Activated naive CD4-positive, alpha-beta T cell treated with anti-CD3 and anti-CD28 coated beads, Interleukin-2, amount 10 ng/mL, durations not matched to agents 7 days and 5 days (primary cell): ENCODE results near the gene IQCM.

Experiments used
- CTCF ChIA-PET: fragments of 350-600 bp; sonication (Branson Sonifier 250); formaldehyde crosslinking; loops from one replicate; lab custom pipeline; 2021; ENCODE audit warnings: antibody characterized with exemption; lab: Charles Lee
- DNase-seq: peaks from one replicate; pipeline ENCODE4 v3.0.0-alpha.2; 2020
- H3K27ac Mint-ChIP-seq: one replicate; pipeline ENCODE4 v1.8.0; 2021; ENCODE audit warnings: mild to moderate bottlenecking, moderate library complexity, mixed read lengths
- H3K27me3 Mint-ChIP-seq: one replicate; pipeline ENCODE4 v1.8.0; 2021; ENCODE audit warnings: mild to moderate bottlenecking, mixed read lengths
- H3K36me3 Mint-ChIP-seq: one replicate; pipeline ENCODE4 v1.8.0; 2021; ENCODE audit warnings: mixed read lengths
- H3K4me1 Mint-ChIP-seq: one replicate; pipeline ENCODE4 v1.8.0; 2021; ENCODE audit warnings: mixed read lengths
- H3K4me3 Mint-ChIP-seq: one replicate; pipeline ENCODE4 v1.8.0; 2021; ENCODE audit warnings: mild to moderate bottlenecking, moderate library complexity, mixed read lengths
- H3K9me3 Mint-ChIP-seq: one replicate; pipeline ENCODE4 v1.8.0; 2021; ENCODE audit warnings: mixed read lengths

Gene IQCM

GRCh38 chr4:149815743-149816142, at the start of gene IQCM:
Gene IQCM (minus strand): TSS chr4:149815843. CDS start chr4:149742691, 73,152 bp downstream.
- DNase-seq: no peak
- Mint-ChIP-seq H3K27ac (no peak within 1 kb of the TSS), H3K4me1 (no peaks in the 10 kb centered on the region), H3K27me3 (no peaks in the 10 kb centered on the region), H3K36me3 (no peaks in the 10 kb centered on the region), H3K4me3 (no peak within 1 kb of the TSS), H3K9me3 (no peaks in the 10 kb centered on the region)
- CTCF ChIA-PET: no interaction called here

- Mint-ChIP-seq H3K36me3 (no peaks in the 10 kb centered on the region), H3K9me3 (no peaks in the 10 kb centered on the region), H3K4me1 (no peaks in the 10 kb centered on the region), H3K27ac (no peak overlapping the region), H3K27me3 (no peaks in the 10 kb centered on the region), H3K4me3 (no peak overlapping the region)
- CTCF ChIA-PET: no interaction called here
- DNase-seq: no peak
Observed at GRCh38 chr4:149857446-149857845, 41.8 kb upstream of the IQCM start.

- Mint-ChIP-seq H3K4me1 (no peaks in the 10 kb centered on the region), H3K9me3 (no peaks in the 10 kb centered on the region), H3K27ac (no peak overlapping the region), H3K36me3 (no peaks in the 10 kb centered on the region), H3K4me3 (no peak overlapping the region), H3K27me3 (no peaks in the 10 kb centered on the region)
- DNase-seq: no peak
- CTCF ChIA-PET: no interaction called here
Observed at GRCh38 chr4:149845743-149846142, 30.1 kb upstream of the IQCM start.

GRCh38 chr4:149841686-149842085, 26.0 kb upstream of the IQCM start:
- Mint-ChIP-seq H3K27me3 (no peaks in the 10 kb centered on the region), H3K36me3 (no peaks in the 10 kb centered on the region), H3K4me3 (no peak overlapping the region), H3K9me3 (no peaks in the 10 kb centered on the region), H3K4me1 (no peaks in the 10 kb centered on the region), H3K27ac (no peak overlapping the region)
- CTCF ChIA-PET: no interaction called here
- no peak for DNase-seq

GRCh38 chr4:149838036-149838435, 22.4 kb upstream of the IQCM start:
- no peak for DNase-seq
- H3K27me3 Mint-ChIP-seq: no peaks in the 10 kb centered on the region
- H3K9me3 Mint-ChIP-seq: peaks cover 2% of the 10 kb centered on the region
- H3K4me3 Mint-ChIP-seq: no peak overlapping the region
- H3K4me1 Mint-ChIP-seq: no peaks in the 10 kb centered on the region
- no peaks in the 10 kb centered on the region for H3K36me3 Mint-ChIP-seq
- no peak overlapping the region for H3K27ac Mint-ChIP-seq
- CTCF ChIA-PET: no interaction called here

- Mint-ChIP-seq H3K27me3 (no peaks in the 10 kb centered on the region), H3K4me3 (no peak overlapping the region), H3K27ac (no peak overlapping the region), H3K36me3 (no peaks in the 10 kb centered on the region), H3K9me3 (peaks cover 2% of the 10 kb centered on the region), H3K4me1 (no peaks in the 10 kb centered on the region)
- CTCF ChIA-PET: no interaction called here
- no peak for DNase-seq
Observed at GRCh38 chr4:149836546-149836945, 20.9 kb upstream of the IQCM start.

- CTCF ChIA-PET: no interaction called here
- no peaks in the 10 kb centered on the region for H3K4me1 Mint-ChIP-seq
Observed at GRCh38 chr4:149835280-149835679, 19.6 kb upstream of the IQCM start.

GRCh38 chr4:149831656-149832208, 16.1 kb upstream of the IQCM start:
- CTCF ChIA-PET: no interaction called here
- no peak for DNase-seq
- H3K27me3 Mint-ChIP-seq: no peaks in the 10 kb centered on the region
- peaks cover 2% of the 10 kb centered on the region for H3K9me3 Mint-ChIP-seq
- no peak overlapping the region for H3K27ac Mint-ChIP-seq
- H3K4me3 Mint-ChIP-seq: no peak overlapping the region
- no peaks in the 10 kb centered on the region for H3K4me1 Mint-ChIP-seq
- H3K36me3 Mint-ChIP-seq: no peaks in the 10 kb centered on the region

More at GRCh38 chr4:149835280-149835679, 19.6 kb upstream of the IQCM start:
- no peaks in the 10 kb centered on the region for H3K36me3 Mint-ChIP-seq
- peaks cover 2% of the 10 kb centered on the region for H3K9me3 Mint-ChIP-seq
- H3K4me3 Mint-ChIP-seq: no peak overlapping the region
- H3K27me3 Mint-ChIP-seq: no peaks in the 10 kb centered on the region
- H3K27ac Mint-ChIP-seq: no peak overlapping the region
- DNase-seq: no peak

- H3K9me3 Mint-ChIP-seq: peaks cover 2% of the 10 kb centered on the region
- H3K4me3 Mint-ChIP-seq: no peak overlapping the region
- no peaks in the 10 kb centered on the region for H3K27me3 Mint-ChIP-seq
- CTCF ChIA-PET: no interaction called here
- H3K4me1 Mint-ChIP-seq: no peaks in the 10 kb centered on the region
- no peak for DNase-seq
- no peak overlapping the region for H3K27ac Mint-ChIP-seq
- H3K36me3 Mint-ChIP-seq: no peaks in the 10 kb centered on the region
Observed at GRCh38 chr4:149830823-149831222, 15.2 kb upstream of the IQCM start.

GRCh38 chr4:149825336-149825735, 9.7 kb upstream of the IQCM start:
- Mint-ChIP-seq H3K27me3 (no peaks in the 10 kb centered on the region), H3K36me3 (no peaks in the 10 kb centered on the region), H3K27ac (no peak overlapping the region), H3K9me3 (no peaks in the 10 kb centered on the region), H3K4me3 (no peak overlapping the region), H3K4me1 (no peaks in the 10 kb centered on the region)
- CTCF ChIA-PET: no interaction called here
- DNase-seq: no peak

GRCh38 chr4:149823769-149824221, 8.2 kb upstream of the IQCM start:
- Mint-ChIP-seq H3K4me1 (no peaks in the 10 kb centered on the region), H3K27me3 (no peaks in the 10 kb centered on the region), H3K4me3 (no peak overlapping the region), H3K27ac (no peak overlapping the region), H3K36me3 (no peaks in the 10 kb centered on the region), H3K9me3 (no peaks in the 10 kb centered on the region)
- DNase-seq: no peak
- CTCF ChIA-PET: no interaction called here

- H3K4me3 Mint-ChIP-seq: no peak overlapping the region
- H3K36me3 Mint-ChIP-seq: no peaks in the 10 kb centered on the region
- no peaks in the 10 kb centered on the region for H3K4me1 Mint-ChIP-seq
- CTCF ChIA-PET: no interaction called here
- H3K27me3 Mint-ChIP-seq: no peaks in the 10 kb centered on the region
- no peak overlapping the region for H3K27ac Mint-ChIP-seq
- no peaks in the 10 kb centered on the region for H3K9me3 Mint-ChIP-seq
- no peak for DNase-seq
Observed at GRCh38 chr4:149801416-149801815, 14.2 kb downstream of the IQCM start.

GRCh38 chr4:149799546-149799945, 16.1 kb downstream of the IQCM start:
- H3K27me3 Mint-ChIP-seq: no peaks in the 10 kb centered on the region
- no peak overlapping the region for H3K27ac Mint-ChIP-seq
- H3K4me1 Mint-ChIP-seq: no peaks in the 10 kb centered on the region
- no peak overlapping the region for H3K4me3 Mint-ChIP-seq
- DNase-seq: no peak
- no peaks in the 10 kb centered on the region for H3K9me3 Mint-ChIP-seq
- no peaks in the 10 kb centered on the region for H3K36me3 Mint-ChIP-seq
- CTCF ChIA-PET: no interaction called here

- Mint-ChIP-seq H3K9me3 (no peaks in the 10 kb centered on the region), H3K27me3 (no peaks in the 10 kb centered on the region), H3K4me3 (no peak overlapping the region), H3K36me3 (no peaks in the 10 kb centered on the region), H3K27ac (no peak overlapping the region), H3K4me1 (no peaks in the 10 kb centered on the region)
- CTCF ChIA-PET: no interaction called here
- DNase-seq: no peak
Observed at GRCh38 chr4:149796381-149796780, 19.3 kb downstream of the IQCM start.

GRCh38 chr4:149795256-149795655, 20.4 kb downstream of the IQCM start:
- no peaks in the 10 kb centered on the region for H3K9me3 Mint-ChIP-seq
- H3K4me3 Mint-ChIP-seq: no peak overlapping the region
- no peak for DNase-seq
- no peak overlapping the region for H3K27ac Mint-ChIP-seq
- no peaks in the 10 kb centered on the region for H3K27me3 Mint-ChIP-seq
- CTCF ChIA-PET: no interaction called here
- H3K36me3 Mint-ChIP-seq: no peaks in the 10 kb centered on the region
- no peaks in the 10 kb centered on the region for H3K4me1 Mint-ChIP-seq

- H3K4me3 Mint-ChIP-seq: no peak overlapping the region
- no peaks in the 10 kb centered on the region for H3K9me3 Mint-ChIP-seq
- DNase-seq: no peak
- CTCF ChIA-PET: no interaction called here
- no peaks in the 10 kb centered on the region for H3K4me1 Mint-ChIP-seq
- no peak overlapping the region for H3K27ac Mint-ChIP-seq
- no peaks in the 10 kb centered on the region for H3K27me3 Mint-ChIP-seq
- no peaks in the 10 kb centered on the region for H3K36me3 Mint-ChIP-seq
Observed at GRCh38 chr4:149794352-149794751, 21.3 kb downstream of the IQCM start.
